Neural progenitor cell (in vitro differentiated cells): ENCODE measurements around the gene HSBP1L1. TPM values are rescaled to one million over a fixed set of nuclear protein-coding genes. Genes with fewer than 3 reads are reported as not detected.
A peak's percentile ranks its signal among the peaks of the same experiment; 100 is the strongest.

Source experiments
- DNase-seq: peaks from one replicate; pipeline ENCODE4 v3.0.0-alpha.2; 2016; ENCODE audit warnings: low spot score
- H2AFZ ChIP-seq: fragments of 200-600 bp; sonication (generic); replicated peaks from 2 replicates; pipeline ENCODE4 v1.6.1; 2016; ENCODE audit warnings: antibody characterized with exemption
- H3F3A ChIP-seq: fragments of 200-600 bp; sonication (generic); 2 replicates; pipeline ENCODE4 v1.6.1; 2016; ENCODE audit warnings: antibody characterized with exemption, low read depth
- H3K27ac ChIP-seq: fragments of 200-600 bp; sonication (generic); 2 replicates; pipeline ENCODE4 v1.5.1; 2016; ENCODE audit warnings: mild to moderate bottlenecking
- H3K27me3 ChIP-seq: fragments of 200-600 bp; sonication (generic); 2 replicates; pipeline ENCODE4 v1.6.1; 2016; ENCODE audit warnings: mild to moderate bottlenecking, moderate library complexity
- H3K36me3 ChIP-seq: fragments of 200-600 bp; sonication (generic); 2 replicates; pipeline ENCODE4 v1.5.1; 2016
- H3K4me1 ChIP-seq: fragments of 200-600 bp; sonication (generic); 2 replicates; pipeline ENCODE4 v1.6.1; 2016; ENCODE audit warnings: mixed run types
- H3K4me2 ChIP-seq: fragments of 200-600 bp; sonication (generic); 2 replicates; pipeline ENCODE4 v1.6.1; 2016
- H3K4me3 ChIP-seq: fragments of 200-600 bp; sonication (generic); 2 replicates; pipeline ENCODE4 v1.5.1; 2016
- H3K79me2 ChIP-seq: fragments of 200-600 bp; sonication (generic); 2 replicates; pipeline ENCODE4 v1.6.1; 2016; ENCODE audit warnings: low read depth
- H3K9ac ChIP-seq: fragments of 200-600 bp; sonication (generic); 2 replicates; pipeline ENCODE4 v1.6.1; 2016
- H3K9me3 ChIP-seq: fragments of 200-600 bp; sonication (generic); 2 replicates; pipeline ENCODE4 v1.5.1; 2016; ENCODE audit warnings: low read depth
- H4K20me1 ChIP-seq: fragments of 200-600 bp; sonication (generic); 2 replicates; pipeline ENCODE4 v1.6.1; 2016; ENCODE audit warnings: low read depth
- H3K27ac Mint-ChIP-seq: 3 replicates; pipeline ENCODE4 v1.8.0; 2021; ENCODE audit warnings: mixed read lengths
- H3K27me3 Mint-ChIP-seq: 2 replicates; pipeline ENCODE4 v1.8.0; 2022; ENCODE audit warnings: low read depth, mild to moderate bottlenecking, inconsistent platforms, moderate library complexity, mixed read lengths; ENCODE audit not compliant: insufficient read depth
- H3K36me3 Mint-ChIP-seq: 3 replicates; pipeline ENCODE4 v1.8.0; 2021; ENCODE audit warnings: mixed read lengths
- H3K4me1 Mint-ChIP-seq: 3 replicates; pipeline ENCODE4 v1.8.0; 2021; ENCODE audit warnings: mixed read lengths
- H3K4me3 Mint-ChIP-seq: 3 replicates; pipeline ENCODE4 v1.8.0; 2021; ENCODE audit warnings: mild to moderate bottlenecking, moderate library complexity, mixed read lengths
- H3K9me3 Mint-ChIP-seq: 3 replicates; pipeline ENCODE4 v1.8.0; 2020; ENCODE audit warnings: mixed read lengths
- EZH2 ChIP-seq: fragments of 200-600 bp; sonication (generic); IDR thresholded peaks from 2 replicates; pipeline ENCODE4 v1.6.1; 2017; ENCODE audit warnings: antibody characterized with exemption, mild to moderate bottlenecking, moderate library complexity
- EZH2phosphoT487 ChIP-seq: fragments of 200-600 bp; sonication (generic); IDR thresholded peaks from 2 replicates; pipeline ENCODE4 v1.6.1; 2017; ENCODE audit warnings: antibody characterized with exemption
- total RNA-seq: library from RNA; depleted of rRNA; stranded (reverse); fragments of >200 nt; gene quantifications from 2 replicates; pipeline ENCODE4 v1.2.3, GENCODE V29; 2015; ENCODE audit warnings: low replicate concordance
- TF ChIP-seq, protein P1 (sequence below): fragments of 200-600 bp; sonication (generic); IDR thresholded peaks from 2 replicates; pipeline ENCODE4 v1.5.1; 2017; ENCODE audit warnings: antibody characterized with exemption, mild to moderate bottlenecking

The HSBP1L1 gene
- total RNA-seq, 1 donor from 2014 or later = not detected

DNA sequence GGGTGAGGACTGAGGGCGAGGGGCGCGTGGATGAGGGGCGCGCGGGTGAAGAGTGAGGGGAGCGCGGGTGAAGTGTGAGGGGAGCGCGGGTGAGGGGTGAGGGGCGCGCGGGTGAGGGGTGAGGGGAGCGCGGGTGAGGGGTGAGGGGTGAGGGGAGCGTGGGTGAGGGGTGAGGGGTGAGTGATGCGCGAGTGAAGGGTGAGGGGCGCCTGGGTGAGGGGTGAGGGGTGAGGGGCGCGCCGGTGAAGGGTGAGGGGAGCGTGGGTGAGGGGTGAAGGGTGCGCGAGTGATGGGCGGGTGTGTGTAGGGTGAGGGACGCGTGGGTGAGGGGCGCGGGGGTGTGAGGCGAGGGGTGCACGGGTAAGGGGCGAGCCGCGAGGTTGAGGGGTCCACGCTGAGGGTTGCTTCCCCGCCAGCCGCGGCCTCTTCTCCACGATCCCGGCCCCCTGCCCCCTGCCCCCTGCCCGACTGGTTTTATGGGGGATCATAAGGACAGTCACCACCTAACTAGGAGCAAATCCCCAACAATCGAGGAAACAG lies 11.9 kb upstream of the HSBP1L1 start:
- Mint-ChIP-seq H3K27me3 (peaks cover 22% of the 10 kb centered on the region), H3K9me3 (peaks cover 2% of the 10 kb centered on the region), H3K4me3 (peak overlapping the region; percentile 74), H3K36me3 (peaks cover 12% of the 10 kb centered on the region), H3K4me1 (peaks cover 23% of the 10 kb centered on the region), H3K27ac (no peak overlapping the region)
- H3K36me3 ChIP-seq = no peaks in the 10 kb centered on the region
- H3K4me3 ChIP-seq = peak overlapping the region; percentile 94
- peak overlapping the region; percentile 99 for H3K4me2 ChIP-seq
- no peak overlapping the region for H3K9ac ChIP-seq
- peaks cover 18% of the 10 kb centered on the region for H3F3A ChIP-seq
- H4K20me1 ChIP-seq = peaks cover 43% of the 10 kb centered on the region
- H3K9me3 ChIP-seq = no peaks in the 10 kb centered on the region
- peak; percentile 12 for TF ChIP-seq EZH2phosphoT487
- TF ChIP-seq, protein P1, sequence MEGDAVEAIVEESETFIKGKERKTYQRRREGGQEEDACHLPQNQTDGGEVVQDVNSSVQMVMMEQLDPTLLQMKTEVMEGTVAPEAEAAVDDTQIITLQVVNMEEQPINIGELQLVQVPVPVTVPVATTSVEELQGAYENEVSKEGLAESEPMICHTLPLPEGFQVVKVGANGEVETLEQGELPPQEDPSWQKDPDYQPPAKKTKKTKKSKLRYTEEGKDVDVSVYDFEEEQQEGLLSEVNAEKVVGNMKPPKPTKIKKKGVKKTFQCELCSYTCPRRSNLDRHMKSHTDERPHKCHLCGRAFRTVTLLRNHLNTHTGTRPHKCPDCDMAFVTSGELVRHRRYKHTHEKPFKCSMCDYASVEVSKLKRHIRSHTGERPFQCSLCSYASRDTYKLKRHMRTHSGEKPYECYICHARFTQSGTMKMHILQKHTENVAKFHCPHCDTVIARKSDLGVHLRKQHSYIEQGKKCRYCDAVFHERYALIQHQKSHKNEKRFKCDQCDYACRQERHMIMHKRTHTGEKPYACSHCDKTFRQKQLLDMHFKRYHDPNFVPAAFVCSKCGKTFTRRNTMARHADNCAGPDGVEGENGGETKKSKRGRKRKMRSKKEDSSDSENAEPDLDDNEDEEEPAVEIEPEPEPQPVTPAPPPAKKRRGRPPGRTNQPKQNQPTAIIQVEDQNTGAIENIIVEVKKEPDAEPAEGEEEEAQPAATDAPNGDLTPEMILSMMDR = no peak
- TF ChIP-seq EZH2 = no peak
- peaks cover 18% of the 10 kb centered on the region for H3K4me1 ChIP-seq
- no peak for DNase-seq
- no peak overlapping the region for H3K27ac ChIP-seq
- H3K27me3 ChIP-seq = peaks cover 78% of the 10 kb centered on the region
- peaks cover 9% of the 10 kb centered on the region for H3K79me2 ChIP-seq
- H2AFZ ChIP-seq = peak overlapping the region; percentile 53

DNA sequence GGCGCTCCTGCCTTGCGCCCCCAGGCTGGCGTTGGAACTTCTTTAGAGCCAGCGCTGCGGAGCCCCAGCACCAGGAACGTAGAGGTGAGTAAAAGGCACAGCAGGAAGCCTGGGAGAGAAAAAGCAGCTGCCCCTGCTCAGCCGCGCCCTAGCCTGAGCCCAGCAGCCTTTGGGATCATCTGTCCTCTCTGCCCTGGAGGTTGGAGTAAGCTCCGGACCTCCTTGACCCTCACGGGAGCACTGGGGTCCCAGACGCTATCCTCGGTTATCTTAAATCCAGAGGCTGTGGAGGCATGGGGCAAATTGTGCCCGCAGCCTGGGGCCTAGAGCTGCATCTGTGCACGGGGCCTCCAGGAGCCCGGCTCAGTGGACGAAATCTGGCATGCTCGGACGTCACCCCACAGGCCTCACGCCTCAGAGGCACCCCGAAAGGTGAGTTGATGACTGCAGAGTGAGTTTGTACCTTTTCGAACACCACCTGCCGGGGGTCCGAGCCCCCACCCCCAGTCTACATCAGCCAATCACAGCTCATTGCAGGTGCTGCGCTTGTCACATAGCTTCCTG lies 11.4 kb upstream of the HSBP1L1 start:
- Mint-ChIP-seq H3K4me1 (peaks cover 23% of the 10 kb centered on the region), H3K27ac (no peak overlapping the region)

DNA sequence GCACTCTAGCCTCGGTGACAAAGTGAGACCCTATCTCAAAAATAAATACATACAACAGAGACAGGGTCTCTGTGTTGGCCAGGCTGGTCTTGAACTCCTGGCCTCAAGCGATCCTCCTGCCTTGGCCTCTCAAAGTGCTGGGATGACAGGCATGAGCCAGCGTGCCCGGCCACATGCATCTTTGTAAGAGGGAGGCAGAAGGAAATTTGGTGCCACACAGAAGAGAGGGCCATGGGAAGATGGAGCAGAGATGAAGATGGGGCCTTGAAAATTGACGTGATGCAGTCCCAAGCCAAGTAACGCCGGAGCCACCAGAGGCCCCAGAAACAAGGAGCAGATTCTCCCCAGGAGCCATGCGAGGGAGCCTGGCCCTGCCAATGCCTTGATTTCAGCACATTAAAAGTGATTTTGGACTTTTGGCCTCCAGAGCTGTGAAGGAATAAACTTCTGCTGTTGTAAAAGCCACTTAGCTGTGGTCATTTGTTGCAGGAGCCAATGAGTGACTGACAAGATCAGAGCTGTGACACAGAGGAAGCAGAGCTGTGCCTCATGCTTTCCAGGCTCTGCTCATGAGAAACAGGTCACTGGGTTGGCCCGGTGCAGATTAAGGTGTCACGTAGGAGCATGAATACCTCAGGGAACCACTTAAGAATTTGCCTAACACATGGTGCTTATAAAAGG lies 10.3 kb upstream of the HSBP1L1 start:
- H3K4me1 ChIP-seq = peaks cover 18% of the 10 kb centered on the region
- H3K4me2 ChIP-seq = no peak overlapping the region
- no peak overlapping the region for H3K4me3 ChIP-seq
- peaks cover 27% of the 10 kb centered on the region for H3F3A ChIP-seq
- Mint-ChIP-seq H3K9me3 (peaks cover 2% of the 10 kb centered on the region), H3K4me1 (peaks cover 21% of the 10 kb centered on the region), H3K27me3 (peaks cover 19% of the 10 kb centered on the region), H3K4me3 (peak overlapping the region; percentile 4), H3K36me3 (peaks cover 4% of the 10 kb centered on the region), H3K27ac (no peak overlapping the region)
- H4K20me1 ChIP-seq = peaks cover 31% of the 10 kb centered on the region
- peaks cover 9% of the 10 kb centered on the region for H3K79me2 ChIP-seq
- DNase-seq = no peak
- TF ChIP-seq EZH2 (no peak), EZH2phosphoT487 (no peak)
- TF ChIP-seq, protein P1 = no peak
- no peak overlapping the region for H2AFZ ChIP-seq
- no peak overlapping the region for H3K27ac ChIP-seq
- no peak overlapping the region for H3K9ac ChIP-seq
- no peaks in the 10 kb centered on the region for H3K9me3 ChIP-seq
- peaks cover 81% of the 10 kb centered on the region for H3K27me3 ChIP-seq
- H3K36me3 ChIP-seq = no peaks in the 10 kb centered on the region

More for the DNA sequence above, 11.4 kb upstream of the HSBP1L1 start:
- no peak overlapping the region for H2AFZ ChIP-seq
- no peak overlapping the region for H3K9ac ChIP-seq
- H3K4me2 ChIP-seq = peak overlapping the region; percentile 99
- H3K9me3 ChIP-seq = no peaks in the 10 kb centered on the region
- peaks cover 78% of the 10 kb centered on the region for H3K27me3 ChIP-seq
- H3K9me3 Mint-ChIP-seq = peaks cover 2% of the 10 kb centered on the region
- H3K27ac ChIP-seq = no peak overlapping the region
- peaks cover 22% of the 10 kb centered on the region for H3K27me3 Mint-ChIP-seq
- peaks cover 9% of the 10 kb centered on the region for H3K79me2 ChIP-seq
- TF ChIP-seq EZH2phosphoT487 (no peak), EZH2 (no peak)
- TF ChIP-seq, protein P1 = no peak
- H4K20me1 ChIP-seq = peaks cover 40% of the 10 kb centered on the region
- peak; percentile 72 for DNase-seq
- peak overlapping the region; percentile 74 for H3K4me3 Mint-ChIP-seq
- H3K36me3 ChIP-seq = no peaks in the 10 kb centered on the region
- H3K36me3 Mint-ChIP-seq = peaks cover 12% of the 10 kb centered on the region
- H3F3A ChIP-seq = peaks cover 19% of the 10 kb centered on the region
- H3K4me3 ChIP-seq = peak overlapping the region; percentile 12
- peaks cover 18% of the 10 kb centered on the region for H3K4me1 ChIP-seq
